ENCODE results near the gene CCDC3.

- no peak for TF ChIP-seq EZH2 (optimal IDR thresholded peaks at IDR 0.05; ENCODE audit: low read depth, low read length)
- TF ChIP-seq CTCF (IDR thresholded peaks at IDR 0.05; ENCODE audit: low read length) = no peak
Measured at GRCh38 chr10:12876266-12876665, 125.2 kb downstream of the CCDC3 start.
